Hepatocyte (in vitro differentiated cells): ENCODE data around the gene ZNF407. TPM values are rescaled to one million over a fixed set of nuclear protein-coding genes. Genes with fewer than 3 reads are reported as not detected.

Experiments
- DNase-seq: peaks from one replicate; pipeline ENCODE4 v3.0.0-alpha.2; 2016; ENCODE audit warnings: low spot score
- H2AFZ ChIP-seq: fragments of 200-600 bp; sonication (generic); 2 replicates; pipeline ENCODE4 v1.6.0; 2016; ENCODE audit warnings: antibody characterized with exemption, mild to moderate bottlenecking
- H3K27ac ChIP-seq: fragments of 200-600 bp; sonication (generic); 2 replicates; pipeline ENCODE4 v1.5.1; 2016; ENCODE audit warnings: mild to moderate bottlenecking
- H3K27me3 ChIP-seq: fragments of 200-600 bp; sonication (generic); 2 replicates; pipeline ENCODE4 v1.6.1; 2016
- H3K36me3 ChIP-seq: fragments of 200-600 bp; sonication (generic); replicated peaks from 2 replicates; pipeline ENCODE4 v1.5.1; 2016; ENCODE audit warnings: low read depth; ENCODE audit not compliant: insufficient read depth
- H3K4me1 ChIP-seq: fragments of 200-600 bp; sonication (generic); 2 replicates; pipeline ENCODE4 v1.5.1; 2016; ENCODE audit warnings: mild to moderate bottlenecking, moderate library complexity; ENCODE audit not compliant: insufficient read depth
- H3K4me2 ChIP-seq: fragments of 200-600 bp; sonication (generic); 2 replicates; pipeline ENCODE4 v1.6.0; 2016
- H3K4me3 ChIP-seq: fragments of 200-600 bp; sonication (generic); 2 replicates; pipeline ENCODE4 v1.5.1; 2016; ENCODE audit warnings: mild to moderate bottlenecking
- H3K79me2 ChIP-seq: fragments of 200-600 bp; sonication (generic); 2 replicates; pipeline ENCODE4 v1.6.0; 2017; ENCODE audit warnings: mild to moderate bottlenecking
- H3K9me2 ChIP-seq: fragments of 200-600 bp; sonication (generic); replicated peaks from 2 replicates; pipeline ENCODE4 v1.6.0; 2017; ENCODE audit warnings: mild to moderate bottlenecking; ENCODE audit not compliant: insufficient read depth
- H3K9me3 ChIP-seq: fragments of 200-600 bp; sonication (generic); 2 replicates; pipeline ENCODE4 v1.5.1; 2016; ENCODE audit warnings: low read depth, mild to moderate bottlenecking
- H4K20me1 ChIP-seq: fragments of 200-600 bp; sonication (generic); 2 replicates; pipeline ENCODE4 v1.6.0; 2016; ENCODE audit warnings: mild to moderate bottlenecking; ENCODE audit not compliant: insufficient read depth, poor library complexity, severe bottlenecking
- EZH2 ChIP-seq: fragments of 200-600 bp; sonication (generic); IDR thresholded peaks from 2 replicates; pipeline ENCODE4 v1.6.1; 2016; ENCODE audit warnings: antibody characterized with exemption, mild to moderate bottlenecking, borderline replicate concordance
- EZH2phosphoT487 ChIP-seq: fragments of 200-600 bp; sonication (generic); IDR thresholded peaks from one replicate; pipeline ENCODE4 v1.6.1; 2018; ENCODE audit warnings: antibody characterized with exemption, mild to moderate bottlenecking, low read depth, moderate library complexity; ENCODE audit not compliant: unreplicated experiment, severe bottlenecking
- WGBS: methylation state at CpG from one replicate; pipeline ENCODE4 v1.1.6; 2016; ENCODE audit warnings: low lambda C conversion rate; ENCODE audit errors: missing lambda C conversion rate; 5-methylcytosine and 5-hydroxymethylcytosine counted together
- polyA plus RNA-seq: library from polyadenylated mRNA; unstranded; fragments of >200 nt; fragmentation: Nextera tagmentation; extraction: Ambion mirVana; gene quantifications from 2 replicates; pipeline ENCODE4 v1.2.1, GENCODE V29; 2016
- total RNA-seq: library from RNA; depleted of rRNA; stranded (reverse); fragments of >200 nt; gene quantifications from 2 replicates; pipeline ENCODE4 v1.2.3, GENCODE V29; 2014
- TF ChIP-seq, protein P1 (sequence below): fragments of 200-600 bp; sonication (generic); IDR thresholded peaks from 2 replicates; pipeline ENCODE4 v1.5.1; 2016; ENCODE audit warnings: antibody characterized with exemption, mild to moderate bottlenecking; ENCODE audit not compliant: poor library complexity

Gene ZNF407
- total and polyA plus RNA-seq, 2 experiments from 2014 or later: 3.2 to 12.4 TPM

DNA sequence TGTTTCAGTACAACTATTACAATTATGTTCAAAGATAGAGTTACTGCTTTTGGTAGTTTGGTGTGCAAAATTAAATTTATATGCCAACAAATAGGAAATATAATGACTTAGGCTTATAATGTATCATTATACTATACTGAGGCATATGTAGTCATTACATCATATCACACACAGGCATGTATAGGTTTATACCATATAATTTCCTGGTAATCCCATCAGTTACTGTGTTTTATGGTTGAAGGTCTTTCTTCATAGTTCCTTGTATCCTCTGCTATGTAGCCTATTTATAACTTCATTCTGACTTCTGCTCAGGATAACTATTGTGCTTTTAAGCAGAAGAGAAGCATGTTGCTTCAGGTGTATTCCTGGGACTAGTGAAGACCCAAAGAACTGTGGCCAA lies 110.5 kb downstream of the ZNF407 start:
- H3K79me2 ChIP-seq: no peaks in the 10 kb centered on the region
- TF ChIP-seq, protein P1, sequence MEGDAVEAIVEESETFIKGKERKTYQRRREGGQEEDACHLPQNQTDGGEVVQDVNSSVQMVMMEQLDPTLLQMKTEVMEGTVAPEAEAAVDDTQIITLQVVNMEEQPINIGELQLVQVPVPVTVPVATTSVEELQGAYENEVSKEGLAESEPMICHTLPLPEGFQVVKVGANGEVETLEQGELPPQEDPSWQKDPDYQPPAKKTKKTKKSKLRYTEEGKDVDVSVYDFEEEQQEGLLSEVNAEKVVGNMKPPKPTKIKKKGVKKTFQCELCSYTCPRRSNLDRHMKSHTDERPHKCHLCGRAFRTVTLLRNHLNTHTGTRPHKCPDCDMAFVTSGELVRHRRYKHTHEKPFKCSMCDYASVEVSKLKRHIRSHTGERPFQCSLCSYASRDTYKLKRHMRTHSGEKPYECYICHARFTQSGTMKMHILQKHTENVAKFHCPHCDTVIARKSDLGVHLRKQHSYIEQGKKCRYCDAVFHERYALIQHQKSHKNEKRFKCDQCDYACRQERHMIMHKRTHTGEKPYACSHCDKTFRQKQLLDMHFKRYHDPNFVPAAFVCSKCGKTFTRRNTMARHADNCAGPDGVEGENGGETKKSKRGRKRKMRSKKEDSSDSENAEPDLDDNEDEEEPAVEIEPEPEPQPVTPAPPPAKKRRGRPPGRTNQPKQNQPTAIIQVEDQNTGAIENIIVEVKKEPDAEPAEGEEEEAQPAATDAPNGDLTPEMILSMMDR: no peak
- TF ChIP-seq EZH2phosphoT487 (no peak), EZH2 (no peak)
- H3K4me2 ChIP-seq: no peak overlapping the region
- no peaks in the 10 kb centered on the region for H3K36me3 ChIP-seq
- peaks cover 4% of the 10 kb centered on the region for H3K4me1 ChIP-seq
- H3K27ac ChIP-seq: no peak overlapping the region
- no peak overlapping the region for H2AFZ ChIP-seq
- no peak for DNase-seq
- H4K20me1 ChIP-seq: no peaks in the 10 kb centered on the region
- no peak overlapping the region for H3K4me3 ChIP-seq
- no peaks in the 10 kb centered on the region for H3K9me3 ChIP-seq
- no peaks in the 10 kb centered on the region for H3K27me3 ChIP-seq
- no peaks in the 10 kb centered on the region for H3K9me2 ChIP-seq

DNA sequence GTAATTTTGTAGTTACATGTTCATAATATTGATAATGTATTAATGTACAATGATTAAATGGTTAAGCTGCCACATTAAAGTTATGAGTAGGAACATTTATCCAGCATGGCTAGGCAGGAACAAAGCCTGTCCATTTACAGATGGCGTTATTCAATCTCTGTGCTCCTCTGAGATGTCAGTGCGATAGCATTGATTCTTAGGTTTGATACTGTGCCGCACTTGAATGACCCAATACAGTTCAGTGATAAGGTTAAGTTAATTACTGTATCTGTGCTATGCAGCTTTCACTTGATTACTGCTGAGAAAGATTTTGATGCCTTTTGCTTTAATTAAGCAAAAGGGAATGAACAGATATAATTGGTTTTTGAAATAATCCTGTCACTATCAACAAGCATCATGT lies 111.8 kb downstream of the ZNF407 start:
- Histone ChIP-seq H3K79me2 (no peaks in the 10 kb centered on the region), H3K4me3 (no peak overlapping the region), H4K20me1 (no peaks in the 10 kb centered on the region), H3K9me2 (no peaks in the 10 kb centered on the region), H3K4me2 (no peak overlapping the region), H3K36me3 (no peaks in the 10 kb centered on the region), H2AFZ (no peak overlapping the region), H3K27me3 (no peaks in the 10 kb centered on the region), H3K4me1 (peaks cover 4% of the 10 kb centered on the region), H3K9me3 (no peaks in the 10 kb centered on the region), H3K27ac (no peak overlapping the region)
- no peak for DNase-seq
- TF ChIP-seq, protein P1: no peak
- TF ChIP-seq EZH2: no peak
- no peak for TF ChIP-seq EZH2phosphoT487
- 96% methylated on average over 3 of the region's 3 CpGs for WGBS

DNA sequence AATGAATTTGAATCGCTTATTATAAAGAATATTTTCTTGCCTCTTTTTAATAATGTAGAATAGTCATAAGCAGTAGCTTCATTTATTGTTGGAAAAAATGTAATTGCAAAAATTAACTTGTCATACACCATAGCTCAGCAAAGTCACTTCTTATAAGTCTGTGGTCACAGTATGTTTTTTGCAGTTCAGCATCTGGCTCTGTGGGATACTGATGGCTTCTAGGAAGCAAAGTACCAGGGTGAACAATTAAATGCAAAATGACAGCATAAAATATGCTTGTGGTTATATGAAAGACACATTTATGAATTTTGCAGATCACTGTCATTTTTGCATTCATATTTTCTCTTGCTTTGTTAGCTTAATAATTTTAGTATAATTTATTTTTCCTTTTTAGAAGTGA lies 116.5 kb downstream of the ZNF407 start:
- Histone ChIP-seq H3K36me3 (no peaks in the 10 kb centered on the region), H3K27me3 (no peaks in the 10 kb centered on the region), H3K4me2 (no peak overlapping the region), H3K4me1 (peaks cover 9% of the 10 kb centered on the region), H3K9me3 (no peaks in the 10 kb centered on the region), H3K79me2 (no peaks in the 10 kb centered on the region), H3K9me2 (no peaks in the 10 kb centered on the region), H3K27ac (no peak overlapping the region), H3K4me3 (no peak overlapping the region), H4K20me1 (no peaks in the 10 kb centered on the region), H2AFZ (no peak overlapping the region)
- TF ChIP-seq, protein P1: no peak
- no peak for TF ChIP-seq EZH2phosphoT487
- TF ChIP-seq EZH2: no peak
- 100% methylated on average over 1 of the region's 1 CpG for WGBS
- DNase-seq: no peak

DNA sequence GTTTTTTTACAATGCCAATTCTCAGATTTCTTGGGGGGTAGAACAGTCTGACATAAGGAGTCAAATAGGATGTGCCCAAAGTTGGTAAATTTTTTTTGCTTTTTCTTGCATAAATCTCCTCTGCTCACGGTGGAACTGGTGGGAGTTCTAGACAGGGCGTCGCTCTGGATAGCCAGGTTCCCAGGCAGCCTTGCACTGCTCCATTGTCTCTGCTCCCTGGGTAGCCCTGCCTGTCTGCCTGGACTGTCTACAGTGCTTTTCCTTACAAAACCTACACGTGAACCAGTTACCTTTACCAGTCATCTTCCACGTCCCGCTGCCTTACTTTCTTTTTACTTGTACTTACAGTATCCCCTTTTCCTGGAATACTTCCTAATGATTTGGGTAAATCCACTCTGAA lies 117.1 kb downstream of the ZNF407 start:
- Histone ChIP-seq H2AFZ (no peak overlapping the region), H4K20me1 (no peaks in the 10 kb centered on the region), H3K27ac (no peak overlapping the region), H3K36me3 (no peaks in the 10 kb centered on the region), H3K4me2 (no peak overlapping the region), H3K4me1 (peaks cover 9% of the 10 kb centered on the region), H3K27me3 (no peaks in the 10 kb centered on the region), H3K79me2 (no peaks in the 10 kb centered on the region), H3K4me3 (no peak overlapping the region), H3K9me2 (no peaks in the 10 kb centered on the region), H3K9me3 (no peaks in the 10 kb centered on the region)
- TF ChIP-seq EZH2phosphoT487 (no peak), EZH2 (no peak)
- TF ChIP-seq, protein P1: no peak
- no peak for DNase-seq
- WGBS: 69% methylated on average over 6 of the region's 6 CpGs
